Activated T-cell treated with anti-CD3 and anti-CD28 coated beads, Interleukin-2, amount 50 U/mL, for 4 hours (primary cell): ENCODE measurements around the gene LIM2. TPM values are rescaled to one million over a fixed set of nuclear protein-coding genes. Genes with fewer than 3 reads are reported as not detected.
A peak's percentile ranks its signal among the peaks of the same experiment; 100 is the strongest.

Experiments used
- ATAC-seq, 2 donors: fragments of 200-7000 bp; cut with Tn5 transposase; one replicate each; pipeline ENCODE4 v1.10.0; 2021
- DNase-seq: peaks from one replicate; pipeline ENCODE4 v3.0.0-alpha.2; 2020
- H3K27me3 Mint-ChIP-seq: one replicate; pipeline ENCODE4 v1.8.0; 2021; ENCODE audit warnings: low read depth, mixed read lengths
- H3K36me3 Mint-ChIP-seq: one replicate; pipeline ENCODE4 v1.8.0; 2022; ENCODE audit warnings: mixed read lengths; ENCODE audit not compliant: insufficient read depth
- H3K4me1 Mint-ChIP-seq: one replicate; pipeline ENCODE4 v1.8.0; 2021; ENCODE audit warnings: low read depth, mixed read lengths
- H3K4me3 Mint-ChIP-seq: one replicate; pipeline ENCODE4 v1.8.0; 2021; ENCODE audit warnings: mild to moderate bottlenecking, moderate library complexity, mixed read lengths
- H3K9me3 Mint-ChIP-seq: one replicate; pipeline ENCODE4 v1.8.0; 2021; ENCODE audit warnings: mixed read lengths
- total RNA-seq, 3 donors: library from RNA; stranded (reverse); gene quantifications; one replicate each; pipeline ENCODE4 v1.2.1, GENCODE V29; 2021

LIM2 gene
- total RNA-seq, 3 donors from 2014 or later = 0.58 to 0.65 TPM; not detected in 1

- Mint-ChIP-seq H3K27me3 (no peaks in the 10 kb centered on the region), H3K36me3 (no peaks in the 10 kb centered on the region), H3K4me1 (peaks cover 60% of the 10 kb centered on the region), H3K4me3 (peak within 1 kb of the TSS; percentile 98), H3K9me3 (no peaks in the 10 kb centered on the region)
- ATAC-seq (no peak), DNase-seq (no peak)
Observed at GRCh38 chr19:51365965-51366388, 21.8 kb downstream of the LIM2 start, which contains the start of gene ETFB. Gene ETFB, minus strand, starts transcription at chr19:51366388. Its CDS starts 62 bp downstream, at chr19:51366326.

- Mint-ChIP-seq H3K4me3 (peak overlapping the region; percentile 98), H3K4me1 (peaks cover 55% of the 10 kb centered on the region), H3K36me3 (no peaks in the 10 kb centered on the region), H3K27me3 (no peaks in the 10 kb centered on the region), H3K9me3 (no peaks in the 10 kb centered on the region)
- no peak for DNase-seq
- ATAC-seq = no peak
Observed at GRCh38 chr19:51365211-51365964, 22.4 kb downstream of the LIM2 start.

- no peaks in the 10 kb centered on the region for H3K9me3 Mint-ChIP-seq
- ATAC-seq = no peak
- peaks cover 51% of the 10 kb centered on the region for H3K4me1 Mint-ChIP-seq
- no peak for DNase-seq
- peak overlapping the region; percentile 68 for H3K4me3 Mint-ChIP-seq
- H3K27me3 Mint-ChIP-seq = no peaks in the 10 kb centered on the region
- no peaks in the 10 kb centered on the region for H3K36me3 Mint-ChIP-seq
Observed at GRCh38 chr19:51364200-51365106, 23.3 kb downstream of the LIM2 start.

- Mint-ChIP-seq H3K36me3 (peaks cover 2% of the 10 kb centered on the region), H3K4me1 (peaks cover 42% of the 10 kb centered on the region), H3K9me3 (no peaks in the 10 kb centered on the region), H3K27me3 (no peaks in the 10 kb centered on the region), H3K4me3 (no peak overlapping the region)
- ATAC-seq (no peak), DNase-seq (no peak)
Observed at GRCh38 chr19:51361239-51361638, 26.5 kb downstream of the LIM2 start.

- ATAC-seq (no peak), DNase-seq (no peak)
- peaks cover 2% of the 10 kb centered on the region for H3K36me3 Mint-ChIP-seq
- no peak overlapping the region for H3K4me3 Mint-ChIP-seq
- no peaks in the 10 kb centered on the region for H3K9me3 Mint-ChIP-seq
- peaks cover 44% of the 10 kb centered on the region for H3K4me1 Mint-ChIP-seq
- H3K27me3 Mint-ChIP-seq = no peaks in the 10 kb centered on the region
Observed at GRCh38 chr19:51359294-51359693, 28.5 kb downstream of the LIM2 start.

GRCh38 chr19:51357952-51358351, 29.8 kb downstream of the LIM2 start:
- ATAC-seq = no peak
- Mint-ChIP-seq H3K27me3 (no peaks in the 10 kb centered on the region), H3K4me1 (peaks cover 36% of the 10 kb centered on the region)

GRCh38 chr19:51356159-51356801, 31.5 kb downstream of the LIM2 start:
- H3K36me3 Mint-ChIP-seq = peaks cover 12% of the 10 kb centered on the region
- ATAC-seq (no peak), DNase-seq (no peak)
- H3K4me3 Mint-ChIP-seq = no peak overlapping the region
- H3K27me3 Mint-ChIP-seq = no peaks in the 10 kb centered on the region
- no peaks in the 10 kb centered on the region for H3K9me3 Mint-ChIP-seq
- peaks cover 24% of the 10 kb centered on the region for H3K4me1 Mint-ChIP-seq

More at GRCh38 chr19:51357952-51358351, 29.8 kb downstream of the LIM2 start:
- H3K36me3 Mint-ChIP-seq = peaks cover 2% of the 10 kb centered on the region
- no peak overlapping the region for H3K4me3 Mint-ChIP-seq
- DNase-seq = no peak
- H3K9me3 Mint-ChIP-seq = no peaks in the 10 kb centered on the region

GRCh38 chr19:51354742-51355148, 33.0 kb downstream of the LIM2 start:
- peak; percentile 66 to 91 for ATAC-seq
- no peaks in the 10 kb centered on the region for H3K9me3 Mint-ChIP-seq

GRCh38 chr19:51354103-51354741, 33.6 kb downstream of the LIM2 start:
- Mint-ChIP-seq H3K9me3 (no peaks in the 10 kb centered on the region), H3K4me1 (peaks cover 23% of the 10 kb centered on the region), H3K36me3 (peaks cover 23% of the 10 kb centered on the region), H3K27me3 (no peaks in the 10 kb centered on the region), H3K4me3 (no peak overlapping the region)
- ATAC-seq (no peak), DNase-seq (no peak)

More at GRCh38 chr19:51354742-51355148, 33.0 kb downstream of the LIM2 start:
- H3K27me3 Mint-ChIP-seq = no peaks in the 10 kb centered on the region
- H3K4me3 Mint-ChIP-seq = no peak overlapping the region
- no peak for DNase-seq
- peaks cover 23% of the 10 kb centered on the region for H3K36me3 Mint-ChIP-seq
- peaks cover 24% of the 10 kb centered on the region for H3K4me1 Mint-ChIP-seq

GRCh38 chr19:51352783-51353360, 34.9 kb downstream of the LIM2 start:
- Mint-ChIP-seq H3K27me3 (no peaks in the 10 kb centered on the region), H3K4me1 (peaks cover 23% of the 10 kb centered on the region), H3K4me3 (no peak overlapping the region), H3K9me3 (no peaks in the 10 kb centered on the region), H3K36me3 (peaks cover 23% of the 10 kb centered on the region)
- no peak for ATAC-seq
- no peak for DNase-seq

- Mint-ChIP-seq H3K4me1 (peaks cover 20% of the 10 kb centered on the region), H3K9me3 (no peaks in the 10 kb centered on the region), H3K27me3 (no peaks in the 10 kb centered on the region), H3K4me3 (no peak overlapping the region), H3K36me3 (peaks cover 29% of the 10 kb centered on the region)
- ATAC-seq (no peak), DNase-seq (no peak)
Observed at GRCh38 chr19:51351266-51351990, 36.3 kb downstream of the LIM2 start.

- Mint-ChIP-seq H3K36me3 (peaks cover 35% of the 10 kb centered on the region), H3K4me1 (peaks cover 7% of the 10 kb centered on the region), H3K27me3 (no peaks in the 10 kb centered on the region), H3K4me3 (no peak overlapping the region), H3K9me3 (no peaks in the 10 kb centered on the region)
- DNase-seq = no peak
- ATAC-seq = no peak
Observed at GRCh38 chr19:51347209-51347928, 40.4 kb downstream of the LIM2 start.
